Type B pancreatic cell (in vitro differentiated cells): ENCODE results near the gene MICU1. TPM values are rescaled to one million over a fixed set of nuclear protein-coding genes. Genes with fewer than 3 reads are reported as not detected.

Experiments
- DNase-seq: peaks from one replicate; pipeline ENCODE4 v3.0.0; 2021; ENCODE audit warnings: mixed read lengths; ENCODE audit not compliant: unreplicated experiment; ENCODE audit errors: extremely low spot score
- H3K27ac Mint-ChIP-seq: 2 replicates; pipeline ENCODE4 v1.8.0; 2021; ENCODE audit warnings: mild to moderate bottlenecking, mixed read lengths
- H3K27me3 Mint-ChIP-seq: 2 replicates; pipeline ENCODE4 v1.8.0; 2021; ENCODE audit warnings: mixed read lengths
- H3K36me3 Mint-ChIP-seq: 2 replicates; pipeline ENCODE4 v1.8.0; 2021; ENCODE audit warnings: mixed read lengths
- H3K4me1 Mint-ChIP-seq: one replicate; pipeline ENCODE4 v1.8.0; 2021; ENCODE audit warnings: mixed read lengths; ENCODE audit not compliant: unreplicated experiment
- H3K4me3 Mint-ChIP-seq: 2 replicates; pipeline ENCODE4 v1.8.0; 2021; ENCODE audit warnings: mild to moderate bottlenecking, mixed read lengths
- H3K9me3 Mint-ChIP-seq: 2 replicates; pipeline ENCODE4 v1.8.0; 2021; ENCODE audit warnings: mixed read lengths
- total RNA-seq: library from RNA; stranded (reverse); gene quantifications from 2 replicates; pipeline ENCODE4 v1.2.1, GENCODE V29; 2021; ENCODE audit warnings: low replicate concordance
- TF ChIP-seq, protein P1 (sequence below): fragments of 200-600 bp; sonication (generic); conservative IDR thresholded peaks from 2 replicates; pipeline ENCODE4 v1.5.0; 2021; ENCODE audit warnings: antibody characterized with exemption, mild to moderate bottlenecking

The MICU1 gene
- total RNA-seq, 1 donor from 2014 or later: 40.3 TPM

DNA sequence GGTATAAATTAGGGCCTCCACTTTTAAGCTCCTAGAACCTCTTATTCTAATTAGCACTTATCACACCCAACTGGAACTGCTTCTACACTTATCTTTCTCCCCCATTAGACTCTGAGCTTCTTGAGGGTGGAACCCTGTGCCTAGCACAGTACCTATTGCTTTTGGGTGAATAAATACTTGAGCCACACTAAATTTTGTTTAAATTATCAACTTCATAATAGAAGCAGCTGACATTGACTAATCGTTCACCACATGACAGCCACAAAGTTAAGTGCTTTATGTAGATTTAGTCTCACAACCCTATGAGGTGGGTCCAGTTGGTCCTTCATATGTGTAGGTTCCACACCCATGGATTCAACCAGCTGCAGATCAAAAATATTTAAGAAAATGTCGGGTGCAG, 235.1 kb downstream of the MICU1 start:
- Mint-ChIP-seq H3K4me1 (no peaks in the 10 kb centered on the region), H3K27ac (no peak overlapping the region), H3K9me3 (no peaks in the 10 kb centered on the region), H3K4me3 (no peak overlapping the region), H3K36me3 (peaks cover 14% of the 10 kb centered on the region), H3K27me3 (no peaks in the 10 kb centered on the region)
- DNase-seq: no peak
- TF ChIP-seq, protein P1, sequence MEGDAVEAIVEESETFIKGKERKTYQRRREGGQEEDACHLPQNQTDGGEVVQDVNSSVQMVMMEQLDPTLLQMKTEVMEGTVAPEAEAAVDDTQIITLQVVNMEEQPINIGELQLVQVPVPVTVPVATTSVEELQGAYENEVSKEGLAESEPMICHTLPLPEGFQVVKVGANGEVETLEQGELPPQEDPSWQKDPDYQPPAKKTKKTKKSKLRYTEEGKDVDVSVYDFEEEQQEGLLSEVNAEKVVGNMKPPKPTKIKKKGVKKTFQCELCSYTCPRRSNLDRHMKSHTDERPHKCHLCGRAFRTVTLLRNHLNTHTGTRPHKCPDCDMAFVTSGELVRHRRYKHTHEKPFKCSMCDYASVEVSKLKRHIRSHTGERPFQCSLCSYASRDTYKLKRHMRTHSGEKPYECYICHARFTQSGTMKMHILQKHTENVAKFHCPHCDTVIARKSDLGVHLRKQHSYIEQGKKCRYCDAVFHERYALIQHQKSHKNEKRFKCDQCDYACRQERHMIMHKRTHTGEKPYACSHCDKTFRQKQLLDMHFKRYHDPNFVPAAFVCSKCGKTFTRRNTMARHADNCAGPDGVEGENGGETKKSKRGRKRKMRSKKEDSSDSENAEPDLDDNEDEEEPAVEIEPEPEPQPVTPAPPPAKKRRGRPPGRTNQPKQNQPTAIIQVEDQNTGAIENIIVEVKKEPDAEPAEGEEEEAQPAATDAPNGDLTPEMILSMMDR: no peak

DNA sequence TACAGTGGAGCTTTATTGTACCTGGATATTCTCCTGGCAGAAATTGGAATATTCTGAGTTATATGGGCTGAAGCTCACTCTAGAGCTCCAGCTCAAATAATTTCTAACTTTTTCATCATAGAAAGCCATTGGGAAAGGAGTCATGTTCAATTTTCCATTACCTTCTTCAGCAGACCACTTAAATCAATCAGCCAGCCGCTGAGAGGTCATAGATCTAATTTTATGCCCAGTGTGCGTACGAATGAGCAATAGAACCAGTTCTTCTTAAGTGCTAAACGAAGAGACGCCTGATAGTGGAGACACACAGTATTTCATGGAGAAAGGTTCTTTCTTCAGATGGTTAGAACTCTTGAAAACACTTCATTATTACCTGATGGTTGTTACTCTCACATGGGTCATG, 236.2 kb downstream of the MICU1 start:
- H3K9me3 Mint-ChIP-seq: no peaks in the 10 kb centered on the region
- no peak overlapping the region for H3K27ac Mint-ChIP-seq
- no peaks in the 10 kb centered on the region for H3K4me1 Mint-ChIP-seq
- H3K36me3 Mint-ChIP-seq: peaks cover 11% of the 10 kb centered on the region
- no peak overlapping the region for H3K4me3 Mint-ChIP-seq
- TF ChIP-seq, protein P1: no peak
- DNase-seq: no peak
- no peaks in the 10 kb centered on the region for H3K27me3 Mint-ChIP-seq

DNA sequence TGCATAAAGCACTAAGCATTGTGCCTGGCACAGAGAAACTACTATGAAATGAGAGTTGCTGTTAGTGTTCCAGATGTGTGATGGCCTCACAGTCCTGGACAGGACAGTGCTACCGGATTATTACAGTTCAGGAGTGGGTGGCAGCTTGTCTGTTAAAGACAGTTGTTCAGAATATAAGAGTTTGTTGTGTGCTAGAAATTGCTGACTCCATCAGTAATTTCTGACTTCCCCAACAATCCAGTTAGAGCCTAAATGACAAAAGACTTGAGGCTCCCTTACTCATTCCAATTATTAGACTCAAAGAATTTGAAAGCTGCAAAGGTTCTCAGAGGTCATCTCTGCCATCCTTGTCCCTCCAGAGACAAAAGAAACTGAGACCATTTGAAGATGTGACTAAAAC, 236.9 kb downstream of the MICU1 start:
- no peaks in the 10 kb centered on the region for H3K27me3 Mint-ChIP-seq

DNA sequence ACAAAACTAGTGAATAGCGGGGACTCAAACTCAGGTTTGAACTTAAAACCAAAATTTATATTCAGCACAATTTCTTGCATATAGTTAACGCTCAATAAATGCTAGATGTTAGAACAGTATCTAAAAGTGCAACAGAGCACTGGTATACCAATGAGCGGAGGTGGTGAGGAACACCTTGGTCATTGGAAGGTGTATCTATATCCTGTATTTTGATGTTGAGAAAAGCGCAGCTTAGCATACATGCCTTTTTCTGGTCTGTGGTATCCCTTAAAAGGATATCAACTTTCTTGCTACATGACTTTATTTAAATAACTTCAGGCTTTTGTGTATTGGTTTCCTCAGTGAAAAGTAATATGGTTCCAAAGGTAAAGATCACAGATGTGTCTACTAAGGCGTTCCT, 237.8 kb downstream of the MICU1 start:
- H3K4me3 Mint-ChIP-seq: no peak overlapping the region
- TF ChIP-seq, protein P1: no peak
- peaks cover 6% of the 10 kb centered on the region for H3K36me3 Mint-ChIP-seq
- DNase-seq: no peak
- no peak overlapping the region for H3K27ac Mint-ChIP-seq
- H3K4me1 Mint-ChIP-seq: no peaks in the 10 kb centered on the region
- H3K27me3 Mint-ChIP-seq: no peaks in the 10 kb centered on the region
- H3K9me3 Mint-ChIP-seq: no peaks in the 10 kb centered on the region

More for the DNA sequence above, 236.9 kb downstream of the MICU1 start:
- Mint-ChIP-seq H3K36me3 (peaks cover 11% of the 10 kb centered on the region), H3K4me3 (no peak overlapping the region), H3K27ac (no peak overlapping the region), H3K4me1 (no peaks in the 10 kb centered on the region), H3K9me3 (no peaks in the 10 kb centered on the region)
- TF ChIP-seq, protein P1: no peak
- no peak for DNase-seq

DNA sequence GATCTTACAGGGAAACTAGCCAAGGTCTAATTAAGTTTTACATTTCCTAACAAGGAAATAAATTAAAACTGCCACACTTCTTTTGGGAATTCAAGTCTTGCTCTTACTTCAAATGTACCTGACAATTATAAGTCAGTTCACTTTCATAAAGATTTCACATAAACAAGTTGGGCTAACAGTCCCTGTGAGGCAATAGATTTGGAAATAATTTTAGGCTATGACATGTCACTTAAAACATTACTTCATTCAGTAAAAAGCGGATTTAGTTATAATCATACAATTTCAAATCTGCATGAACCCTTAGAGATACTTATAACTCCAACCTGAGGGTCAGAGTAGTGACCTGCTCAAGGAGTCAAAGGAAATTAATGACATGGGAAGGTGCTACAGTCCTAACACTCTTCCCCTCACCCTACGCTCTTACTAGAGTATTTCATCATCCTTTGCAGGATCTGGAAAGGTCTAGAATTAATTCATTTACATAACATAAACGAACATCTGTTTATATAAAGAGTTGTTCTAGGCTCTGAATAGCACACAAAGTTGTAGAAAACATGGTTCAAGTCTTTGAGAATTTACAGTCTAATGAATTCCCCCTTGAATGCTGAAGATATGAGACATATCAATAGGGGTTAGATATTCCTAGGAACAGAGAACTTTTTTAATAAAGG, 238.8 kb downstream of the MICU1 start:
- Mint-ChIP-seq H3K36me3 (no peaks in the 10 kb centered on the region), H3K4me3 (no peak overlapping the region), H3K4me1 (no peaks in the 10 kb centered on the region), H3K9me3 (no peaks in the 10 kb centered on the region), H3K27me3 (no peaks in the 10 kb centered on the region), H3K27ac (peak overlapping the region; percentile 56)
- no peak for DNase-seq
- TF ChIP-seq, protein P1: no peak
